Measurements from ENCODE around the gene CD6.

DNA sequence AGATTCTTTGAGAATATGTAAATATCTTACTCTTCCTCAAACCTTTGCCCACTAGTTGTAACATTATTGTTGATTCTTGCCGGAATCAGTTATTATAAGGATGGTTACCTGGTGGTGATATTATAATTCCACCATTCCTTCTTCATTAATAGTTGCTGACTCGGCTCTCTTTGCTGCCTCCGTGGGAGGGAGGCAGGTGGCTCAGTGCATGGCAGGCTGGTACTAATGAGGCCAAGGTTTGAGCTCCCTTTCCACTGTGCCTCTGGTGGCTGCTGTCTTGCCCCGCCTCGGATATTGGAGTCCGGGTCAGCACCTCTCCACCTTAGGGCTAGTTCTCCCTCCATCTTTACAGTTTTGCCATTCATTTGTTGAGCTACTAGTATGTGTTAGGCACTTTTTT lies 12.7 kb downstream of the CD6 start:
- no peak for TF ChIP-seq ZNF274 (IDR thresholded peaks at IDR 0.05; ENCODE audit: low read depth, low read length)
- no peak for TF ChIP-seq YY1 (IDR thresholded peaks at IDR 0.05; ENCODE audit: insufficient read depth, insufficient read length)
